SKM-1 treated with dmso at 0.1 percent for 144 hours (cell line): Measurements from ENCODE around the gene KATNAL2.
"Not testable (repeated sequence)": the region's sequence is repeated elsewhere in the genome, so short reads cannot be mapped to it uniquely, and the experiment has no call there.

Experiments
- DNase-seq: peaks from one replicate; lab custom pipeline; 2025; ENCODE audit not compliant: unreplicated experiment; lab: John Stamatoyannopoulos, UW

The KATNAL2 gene

GRCh38 chr18:46920653-46921052 lies 3.3 kb downstream of the KATNAL2 start:
- DNase-seq: no peak

GRCh38 chr18:46939337-46939963 lies 22.0 kb downstream of the KATNAL2 start:
- DNase-seq: no peak

- no peak for DNase-seq
Observed at GRCh38 chr18:46939998-46940571, 22.7 kb downstream of the KATNAL2 start.

GRCh38 chr18:46942646-46943045 lies 25.2 kb downstream of the KATNAL2 start:
- no peak for DNase-seq

- DNase-seq: no peak
Observed at GRCh38 chr18:46946656-46947282, 29.4 kb downstream of the KATNAL2 start.

- DNase-seq: peak; percentile 12
Observed at GRCh38 chr18:46950064-46950656, 32.8 kb downstream of the KATNAL2 start.

GRCh38 chr18:46953195-46953594 lies 35.8 kb downstream of the KATNAL2 start:
- no peak for DNase-seq

- no peak for DNase-seq
Observed at GRCh38 chr18:46958209-46958608, 40.8 kb downstream of the KATNAL2 start.

GRCh38 chr18:46963656-46964578 lies 46.5 kb downstream of the KATNAL2 start:
- not testable (repeated sequence) for DNase-seq

- DNase-seq: not testable (repeated sequence)
Observed at GRCh38 chr18:46964579-46965293, 47.3 kb downstream of the KATNAL2 start.

GRCh38 chr18:46966266-46966665 lies 48.9 kb downstream of the KATNAL2 start:
- not testable (repeated sequence) for DNase-seq

GRCh38 chr18:46969551-46969950 lies 52.1 kb downstream of the KATNAL2 start:
- not testable (repeated sequence) for DNase-seq

GRCh38 chr18:47019870-47020269 lies 102.5 kb downstream of the KATNAL2 start:
- not testable (repeated sequence) for DNase-seq

- not testable (repeated sequence) for DNase-seq
Observed at GRCh38 chr18:47020757-47021156, 103.4 kb downstream of the KATNAL2 start.

- DNase-seq: not testable (repeated sequence)
Observed at GRCh38 chr18:47022821-47023220, 105.4 kb downstream of the KATNAL2 start.

GRCh38 chr18:47023769-47024465 lies 106.5 kb downstream of the KATNAL2 start:
- DNase-seq: not testable (repeated sequence)

- DNase-seq: not testable (repeated sequence)
Observed at GRCh38 chr18:47025557-47026174, 108.3 kb downstream of the KATNAL2 start.

- DNase-seq: not testable (repeated sequence)
Observed at GRCh38 chr18:47028738-47029137, 111.3 kb downstream of the KATNAL2 start.

GRCh38 chr18:47029684-47030353 lies 112.4 kb downstream of the KATNAL2 start:
- DNase-seq: not testable (repeated sequence)
